B cell (primary cell): Measurements from ENCODE around the gene VPS9D1. TPM values are rescaled to one million over a fixed set of nuclear protein-coding genes. Genes with fewer than 3 reads are reported as not detected.

Experiments
- ATAC-seq: fragments of 200-7000 bp; cut with Tn5 transposase; one replicate; pipeline ENCODE4 v1.10.0; 2021; ENCODE audit warnings: low read depth, mild to moderate bottlenecking, moderate number of reproducible peaks, moderate library complexity
- CTCF ChIA-PET: fragments of 350-600 bp; sonication (Branson Sonifier 250); formaldehyde crosslinking; loops from one replicate; lab custom pipeline; 2021; ENCODE audit warnings: antibody characterized with exemption, inconsistent platforms; lab: Charles Lee
- POLR2A ChIA-PET: fragments of 350-600 bp; sonication (Branson Sonifier 250); formaldehyde crosslinking; loops from one replicate; lab custom pipeline; 2021; ENCODE audit warnings: antibody characterized with exemption; lab: Charles Lee
- DNase-seq: peaks from one replicate; pipeline ENCODE4 v3.0.0; 2013
- H2AFZ ChIP-seq: 2 replicates; pipeline ENCODE4 v1.6.1; 2012; ENCODE audit warnings: mild to moderate bottlenecking, low read depth, low read length; ENCODE audit not compliant: insufficient read depth, poor library complexity, severe bottlenecking
- H3K27ac ChIP-seq, 2 donors: 1 replicate in 1 of 2; 2 replicates in 1 of 2; pipeline ENCODE4 v1.5.1; 2012 to 2013; ENCODE audit warnings: low read length in 2 of 2, mild to moderate bottlenecking in 2 of 2, moderate library complexity in 1 of 2
- H3K27me3 ChIP-seq, 4 experiments: fragments of 200-600 bp in 1 of 4; sonication (generic) in 1 of 4; replicated peaks in 1 of 4; 1 replicate in 2 of 4; 2 replicates in 2 of 4; pipeline versions ENCODE4 v1.6.1 to v1.7.0; 2013 to 2016; ENCODE audit warnings: low read length in 3 of 4, mild to moderate bottlenecking in 2 of 4, mixed read lengths in 1 of 4, moderate library complexity in 1 of 4; ENCODE audit not compliant: insufficient read depth in 4 of 4, control insufficient read depth in 3 of 4; ENCODE audit errors: control extremely low read depth in 1 of 4
- H3K36me3 ChIP-seq, 2 experiments: replicated peaks in 1 of 2; 1 replicate in 1 of 2; 2 replicates in 1 of 2; pipeline versions ENCODE4 v1.6.1 to v1.7.1; 2013; ENCODE audit warnings: low read length in 1 of 2; ENCODE audit not compliant: insufficient read depth in 2 of 2, control insufficient read depth in 1 of 2; ENCODE audit errors: control extremely low read depth in 1 of 2, extremely low read depth in 1 of 2
- H3K4me1 ChIP-seq, 2 donors: fragments of 200-600 bp in 1 of 2; sonication (generic) in 1 of 2; 1 replicate in 1 of 2; 2 replicates in 1 of 2; pipeline versions ENCODE4 v1.5.1 to v1.6.1; 2013 to 2017; ENCODE audit warnings: low read length in 2 of 2; ENCODE audit not compliant: control insufficient read depth in 2 of 2, insufficient read depth in 2 of 2
- H3K4me2 ChIP-seq: replicated peaks from 2 replicates; pipeline ENCODE3; 2012; ENCODE audit warnings: mild to moderate bottlenecking, low read depth, low read length; ENCODE audit not compliant: poor library complexity, severe bottlenecking
- H3K4me3 ChIP-seq, 5 experiments: fragments of 200-600 bp in 1 of 5; sonication (generic) in 1 of 5; 1 replicate in 3 of 5; 2 replicates in 2 of 5; pipeline versions ENCODE4 v1.5.1 to v1.7.0; 2011 to 2016; ENCODE audit warnings: low read length in 4 of 5, mild to moderate bottlenecking in 4 of 5, low read depth in 2 of 5, control low read depth in 1 of 5, moderate library complexity in 1 of 5; ENCODE audit not compliant: insufficient read depth in 1 of 5; ENCODE audit errors: control extremely low read depth in 1 of 5, extremely low read depth in 1 of 5
- H3K79me2 ChIP-seq: fragments of 200-600 bp; sonication (generic); one replicate; pipeline ENCODE4 v1.6.0; 2016; ENCODE audit warnings: low read length; ENCODE audit not compliant: control insufficient read depth, insufficient read depth
- H3K9ac ChIP-seq: fragments of 200-600 bp; sonication (generic); 2 replicates; pipeline ENCODE4 v1.6.1; 2017; ENCODE audit warnings: mild to moderate bottlenecking, low read length, moderate library complexity
- H3K9me3 ChIP-seq, 3 donors: one replicate each; pipeline versions ENCODE4 v1.6.1 to v1.7.1; 2013; ENCODE audit warnings: low read length in 2 of 3; ENCODE audit not compliant: control insufficient read depth in 2 of 3, insufficient read depth in 1 of 3; ENCODE audit errors: control extremely low read depth in 1 of 3
- H4K20me1 ChIP-seq: 2 replicates; pipeline ENCODE4 v1.6.0; 2012; ENCODE audit warnings: mild to moderate bottlenecking, low read length; ENCODE audit not compliant: insufficient read depth, control insufficient read depth, poor library complexity, severe bottlenecking
- H3K27ac Mint-ChIP-seq: one replicate; pipeline ENCODE4 v1.8.0; 2021; ENCODE audit warnings: mixed read lengths
- H3K27me3 Mint-ChIP-seq: one replicate; pipeline ENCODE4 v1.8.0; 2021; ENCODE audit warnings: mixed read lengths
- H3K4me1 Mint-ChIP-seq: one replicate; pipeline ENCODE4 v1.8.0; 2021; ENCODE audit warnings: mixed read lengths
- H3K4me3 Mint-ChIP-seq: one replicate; pipeline ENCODE4 v1.8.0; 2021; ENCODE audit warnings: mixed read lengths
- H3K9me3 Mint-ChIP-seq: one replicate; pipeline ENCODE4 v1.8.0; 2022; ENCODE audit warnings: mixed read lengths; ENCODE audit not compliant: insufficient read depth
- CTCF ChIP-seq: fragments of 200-600 bp; IDR thresholded peaks from one replicate; pipeline ENCODE4 v1.8.0; 2022; ENCODE audit warnings: antibody characterized with exemption, mild to moderate bottlenecking
- EZH2 ChIP-seq: IDR thresholded peaks from 2 replicates; pipeline ENCODE4 v1.6.1; 2012; ENCODE audit warnings: borderline replicate concordance, low read depth, mild to moderate bottlenecking, moderate library complexity, low read length; ENCODE audit not compliant: insufficient read depth, poor library complexity, severe bottlenecking
- WGBS: methylation state at CpG from one replicate; pipeline ENCODE4 v1.1.5; 2013; ENCODE audit warnings: missing lambda C conversion rate; ENCODE audit not compliant: insufficient coverage; 5-methylcytosine and 5-hydroxymethylcytosine counted together
- intact Hi-C: fragments of 100-400 bp; cut with micrococcal nuclease; formaldehyde crosslinking; loops from one replicate; pipeline ENCODE4 v1.10.0; 2022
- polyA plus RNA-seq: library from polyadenylated mRNA; depleted of rRNA; stranded (reverse); fragments of >200 nt; gene quantifications from 2 replicates; pipeline ENCODE4 v1.2.3, GENCODE V29; 2012
- total RNA-seq, 2 donors: library from RNA; stranded (reverse); fragments of 120-200 nt in 1 of 2; gene quantifications; 1 replicate in 1 of 2; 2 replicates in 1 of 2; pipeline versions ENCODE4 v1.2.3 to v1.2.4, GENCODE V29; 2013 to 2022

VPS9D1 gene
- total and polyA plus RNA-seq, 2 donors (not counting 1 experiment from before 2014, with no cell fraction given), result 14.6 to 24.0 TPM

GRCh38 chr16:89712274-89712781 lies 8.4 kb downstream of the VPS9D1 start:
- H3K4me2 ChIP-seq, result peak overlapping the region; percentile 99
- H3K27me3 ChIP-seq, result no peaks in the 10 kb centered on the region
- H3K9me3 Mint-ChIP-seq, result no peaks in the 10 kb centered on the region
- no peak overlapping the region for H3K27ac Mint-ChIP-seq
- no peak overlapping the region for H3K27ac ChIP-seq
- no peaks in the 10 kb centered on the region for H3K36me3 ChIP-seq
- ATAC-seq, result no peak
- H3K79me2 ChIP-seq, result peaks cover 4% of the 10 kb centered on the region
- intact Hi-C loops, result no loop called here
- H3K4me1 Mint-ChIP-seq, result peaks cover 4% of the 10 kb centered on the region
- H3K4me3 ChIP-seq, result peak overlapping the region in 4 of 5 experiments; percentile 35 to 67 (median 58)
- H3K4me3 Mint-ChIP-seq, result peak overlapping the region; percentile 67
- WGBS, result 11% methylated on average over 22 of the region's 22 CpGs
- CTCF ChIA-PET, result interaction anchor here (0.6 to 2.2 kb wide), 4 partner anchors 11 to 153 kb away, joined by 3 to 7 read pairs (median 4); no protein-coding TSS in a partner anchor
- no peak for TF ChIP-seq CTCF
- TF ChIP-seq EZH2, result no peak
- no peak for DNase-seq
- no peaks in the 10 kb centered on the region for H3K9me3 ChIP-seq
- H3K4me1 ChIP-seq, result peaks cover 8 to 11% of the 10 kb centered on the region in 2 donors
- H3K9ac ChIP-seq, result peak overlapping the region; percentile 68
- H3K27me3 Mint-ChIP-seq, result no peaks in the 10 kb centered on the region
- H2AFZ ChIP-seq, result peak overlapping the region; percentile 77
- peaks cover 4% of the 10 kb centered on the region for H4K20me1 ChIP-seq
- POLR2A ChIA-PET, result no interaction called here

GRCh38 chr16:89711601-89712273 lies 9.0 kb downstream of the VPS9D1 start:
- H3K9me3 Mint-ChIP-seq, result no peaks in the 10 kb centered on the region
- CTCF ChIA-PET, result no interaction called here
- H3K4me3 ChIP-seq, result peak overlapping the region in 4 of 5 experiments; percentile 35 to 67 (median 58)
- peak overlapping the region; percentile 77 for H2AFZ ChIP-seq
- no peaks in the 10 kb centered on the region for H3K27me3 Mint-ChIP-seq
- H3K4me1 ChIP-seq, result peaks cover 8 to 11% of the 10 kb centered on the region in 2 donors
- peak; percentile 95 for ATAC-seq
- no peaks in the 10 kb centered on the region for H3K27me3 ChIP-seq
- H3K27ac Mint-ChIP-seq, result no peak overlapping the region
- peak overlapping the region; percentile 67 for H3K4me3 Mint-ChIP-seq
- intact Hi-C loops, result loop anchor here (1.0 kb wide), 2 partner anchors 9 to 10 kb away; partner anchors contain the start of gene ZNF276
- no peaks in the 10 kb centered on the region for H3K9me3 ChIP-seq
- no peaks in the 10 kb centered on the region for H3K79me2 ChIP-seq
- peak overlapping the region; percentile 68 for H3K9ac ChIP-seq
- no peaks in the 10 kb centered on the region for H4K20me1 ChIP-seq
- POLR2A ChIA-PET, result no interaction called here
- DNase-seq, result peak; percentile 82
- H3K4me2 ChIP-seq, result peak overlapping the region; percentile 99
- H3K36me3 ChIP-seq, result no peaks in the 10 kb centered on the region
- 4% methylated on average over 37 of the region's 48 CpGs for WGBS
- TF ChIP-seq CTCF (no peak), EZH2 (no peak)
- peaks cover 4% of the 10 kb centered on the region for H3K4me1 Mint-ChIP-seq
- H3K27ac ChIP-seq, result no peak overlapping the region
